ENCODE results near the gene KPNA4. TPM values are rescaled to one million over a fixed set of nuclear protein-coding genes. Genes with fewer than 3 reads are reported as not detected.

Gene KPNA4
- total and polyA plus RNA-seq, 12 donors, result 6.5 to 43.6 (median 20.6) TPM

- no peak for DNase-seq
- Histone ChIP-seq H3K9me3 (replicated peaks in 1 of 3) (no peaks in the 10 kb centered on the region), H3K27ac (no peak overlapping the region), H3K27me3 (no peaks in the 10 kb centered on the region), H3K4me3 (no peak overlapping the region), H3K36me3 (replicated peaks in 1 of 2) (no peaks in the 10 kb centered on the region), H3K4me1 (replicated peaks in 1 of 2) (peaks cover 11 to 31% of the 10 kb centered on the region in 2 donors)
- 89 to 93% (median 90%) methylated on average over 2 of the region's 2 CpGs for WGBS, 4 donors
- TF ChIP-seq CTCF (IDR thresholded peaks at IDR 0.05) (no peak), POLR2A (IDR thresholded peaks at IDR 0.05) (no peak)
- intact Hi-C loops (cut with DNase I), result no loop called here
Measured at GRCh38 chr3:160556141-160556540, 9.2 kb downstream of the KPNA4 start.

GRCh38 chr3:160554980-160555379 lies 10.4 kb downstream of the KPNA4 start:
- Histone ChIP-seq H3K4me3 (no peak overlapping the region), H3K27ac (no peak overlapping the region)
- TF ChIP-seq CTCF (IDR thresholded peaks at IDR 0.05) (no peak), POLR2A (IDR thresholded peaks at IDR 0.05) (no peak)

GRCh38 chr3:160553827-160554226 lies 11.5 kb downstream of the KPNA4 start:
- peaks cover 0 to 10% of the 10 kb centered on the region in 2 donors for H3K4me1 ChIP-seq (replicated peaks in 1 of 2)
- 61 to 79% (median 72%) methylated on average over 1 of the region's 1 CpG for WGBS, 4 donors
- no peaks in the 10 kb centered on the region for H3K9me3 ChIP-seq (replicated peaks in 1 of 3)
- no peak overlapping the region for H3K27ac ChIP-seq
- intact Hi-C loops (cut with DNase I), result no loop called here
- no peak overlapping the region for H3K4me3 ChIP-seq
- H3K27me3 ChIP-seq, result no peaks in the 10 kb centered on the region
- TF ChIP-seq CTCF (IDR thresholded peaks at IDR 0.05) (no peak), POLR2A (IDR thresholded peaks at IDR 0.05) (no peak)
- DNase-seq, result no peak
- H3K36me3 ChIP-seq (replicated peaks in 1 of 2), result no peaks in the 10 kb centered on the region

More at GRCh38 chr3:160554980-160555379, 10.4 kb downstream of the KPNA4 start:
- Histone ChIP-seq H3K9me3 (replicated peaks in 1 of 3) (no peaks in the 10 kb centered on the region), H3K27me3 (no peaks in the 10 kb centered on the region), H3K4me1 (replicated peaks in 1 of 2) (peaks cover 2 to 21% of the 10 kb centered on the region in 2 donors), H3K36me3 (replicated peaks in 1 of 2) (no peaks in the 10 kb centered on the region)
- intact Hi-C loops (cut with DNase I), result no loop called here
- no peak for DNase-seq
- 74 to 88% (median 87%) methylated on average over 3 of the region's 3 CpGs for WGBS, 4 donors

- Histone ChIP-seq H3K4me1 (replicated peaks in 1 of 2) (peaks cover 0 to 26% of the 10 kb centered on the region in 2 donors), H3K36me3 (replicated peaks in 1 of 2) (no peaks in the 10 kb centered on the region), H3K27me3 (no peaks in the 10 kb centered on the region), H3K9me3 (replicated peaks in 1 of 3) (no peaks in the 10 kb centered on the region), H3K4me3 (no peak overlapping the region), H3K27ac (no peak overlapping the region)
- WGBS, 4 donors, result 87 to 94% (median 90%) methylated on average over 4 of the region's 4 CpGs
- no peak for DNase-seq
- intact Hi-C loops (cut with DNase I), result no loop called here
- TF ChIP-seq CTCF (IDR thresholded peaks at IDR 0.05), result no peak
- TF ChIP-seq POLR2A (IDR thresholded peaks at IDR 0.05), result no peak
Measured at GRCh38 chr3:160546727-160547126, 18.6 kb downstream of the KPNA4 start.

Data from adrenal gland (tissue), 12 donors.